HT1080 (cell line): ENCODE data around the gene LAS1L. TPM values are rescaled to one million over a fixed set of nuclear protein-coding genes. Genes with fewer than 3 reads are reported as not detected.
A peak's percentile ranks its signal among the peaks of the same experiment; 100 is the strongest.
"Not testable (repeated sequence)": the region's sequence is repeated elsewhere in the genome, so short reads cannot be mapped to it uniquely, and the experiment has no call there.

Experiments used
- DNase-seq: peaks from one replicate; pipeline ENCODE4 v3.0.0-alpha.2; 2015; ENCODE audit warnings: low read depth
- polyA plus RNA-seq, 2 experiments: library from polyadenylated mRNA; depleted of rRNA; stranded (reverse); fragments of >200 nt; gene quantifications; 2 replicates each; pipeline ENCODE4 v1.2.3, GENCODE V29; 2015
- total RNA-seq: library from RNA; depleted of rRNA; stranded (reverse); fragments of >200 nt; shearing (Covaris generic); gene quantifications from 2 replicates; pipeline ENCODE4 v1.2.3, GENCODE V29; 2014; rRNA removed

The LAS1L gene
- total RNA-seq = 46.3 and 54.9 TPM in 2 replicates
- polyA plus RNA-seq (2015; cell fraction: cytosol; rRNA removed) = 39.9 and 40.2 TPM in 2 replicates
- 68.0 and 74.2 TPM in 2 replicates for polyA plus RNA-seq (2015; cell fraction: nucleus; rRNA removed)

GRCh38 chrX:65534450-65535292, at the start of gene LAS1L:
TSS of gene LAS1L (minus strand) at chrX:65534787. CDS start at chrX:65534715, 72 bp downstream.
- DNase-seq = peak; percentile 95

GRCh38 chrX:65582450-65583082, 48.0 kb upstream of the LAS1L start:
- no peak for DNase-seq

- peak; percentile 76 for DNase-seq
Observed at GRCh38 chrX:65581661-65582339, 47.2 kb upstream of the LAS1L start.

GRCh38 chrX:65578346-65578745, 43.8 kb upstream of the LAS1L start:
- DNase-seq = no peak

- DNase-seq = no peak
Observed at GRCh38 chrX:65576160-65576559, 41.6 kb upstream of the LAS1L start.

- DNase-seq = no peak
Observed at GRCh38 chrX:65575022-65575421, 40.4 kb upstream of the LAS1L start.

- DNase-seq = no peak
Observed at GRCh38 chrX:65574356-65574755, 39.8 kb upstream of the LAS1L start.

- no peak for DNase-seq
Observed at GRCh38 chrX:65572971-65573370, 38.4 kb upstream of the LAS1L start.

- not testable (repeated sequence) for DNase-seq
Observed at GRCh38 chrX:65562850-65563249, 28.3 kb upstream of the LAS1L start.

GRCh38 chrX:65551489-65552339, 17.1 kb upstream of the LAS1L start:
- DNase-seq = no peak

- no peak for DNase-seq
Observed at GRCh38 chrX:65551086-65551485, 16.5 kb upstream of the LAS1L start.

- DNase-seq = no peak
Observed at GRCh38 chrX:65545456-65545855, 10.9 kb upstream of the LAS1L start.

- DNase-seq = no peak
Observed at GRCh38 chrX:65537229-65537628, 2.6 kb upstream of the LAS1L start.

GRCh38 chrX:65536291-65536690, 1.7 kb upstream of the LAS1L start:
- peak; percentile 48 for DNase-seq

GRCh38 chrX:65532016-65532415, 2.6 kb downstream of the LAS1L start:
- DNase-seq = peak; percentile 14

- DNase-seq = peak; percentile 29
Observed at GRCh38 chrX:65528705-65529340, 5.8 kb downstream of the LAS1L start.

GRCh38 chrX:65528293-65528692, 6.3 kb downstream of the LAS1L start:
- DNase-seq = no peak

GRCh38 chrX:65524139-65524538, 10.4 kb downstream of the LAS1L start:
- no peak for DNase-seq

GRCh38 chrX:65522739-65523372, 11.7 kb downstream of the LAS1L start:
- DNase-seq = peak; percentile 87

- not testable (repeated sequence) for DNase-seq
Observed at GRCh38 chrX:65519530-65519929, 15.1 kb downstream of the LAS1L start.
